GM21723 (cell line): Measurements from ENCODE around the gene CHMP1B.

ENCODE experiments used
- ATAC-seq: cut with Tn5 transposase; IDR thresholded peaks from one replicate; pipeline ENCODE4 v1.9.1; 2021; ENCODE audit warnings: mild to moderate bottlenecking, moderate library complexity; ENCODE audit not compliant: unreplicated experiment

CHMP1B gene

GRCh38 chr18:11851146-11851805, at the start of gene CHMP1B:
Gene CHMP1B, plus strand, starts transcription at chr18:11851413. Its CDS starts 99 bp downstream, at chr18:11851512.
- ATAC-seq: peak; percentile 91

- ATAC-seq: no peak
Measured at GRCh38 chr18:11801573-11801972, 49.6 kb upstream of the CHMP1B start.

DNA sequence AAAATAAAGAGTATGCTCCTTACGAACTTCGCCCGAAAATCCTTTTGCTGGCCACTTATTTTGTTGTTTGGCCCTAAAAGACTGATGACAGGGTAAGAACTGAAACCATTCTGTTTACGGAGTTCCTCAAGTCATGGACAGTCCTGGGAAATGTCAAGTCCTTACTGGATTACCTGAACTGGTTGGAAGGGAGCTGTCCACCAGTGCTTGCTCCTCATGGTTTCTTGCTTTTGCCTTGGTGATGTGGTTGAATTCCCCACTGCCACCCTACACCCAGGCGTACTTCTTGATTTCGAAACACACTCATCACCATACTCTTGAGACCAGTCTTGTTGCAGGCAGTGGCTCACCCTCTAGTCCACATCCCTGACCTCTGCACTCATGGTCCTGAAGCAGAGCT, 49.1 kb upstream of the CHMP1B start:
- no peak for ATAC-seq

GRCh38 chr18:11802586-11802985, 48.6 kb upstream of the CHMP1B start:
- no peak for ATAC-seq

DNA sequence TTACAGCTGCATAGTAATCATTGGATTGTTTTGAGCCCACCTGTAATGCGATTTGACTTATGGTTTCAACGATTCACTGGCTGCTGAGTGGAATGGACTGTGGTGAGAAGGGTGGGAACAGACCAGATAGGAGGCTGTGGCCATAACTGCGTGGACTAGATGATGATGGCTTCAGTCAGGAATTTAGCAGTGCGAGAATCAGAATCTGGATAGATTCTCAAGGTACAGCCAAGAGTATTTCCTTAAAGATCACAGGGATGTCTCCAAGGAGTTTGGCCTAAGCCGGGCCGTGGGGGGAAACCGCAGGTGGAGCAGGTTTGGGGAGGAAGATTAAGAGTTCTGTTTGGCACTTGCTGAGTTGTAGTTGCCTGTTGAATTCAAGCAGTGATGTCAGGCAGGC, 44.0 kb upstream of the CHMP1B start:
- ATAC-seq: no peak

- no peak for ATAC-seq
Measured at GRCh38 chr18:11808001-11808855, 43.0 kb upstream of the CHMP1B start.

DNA sequence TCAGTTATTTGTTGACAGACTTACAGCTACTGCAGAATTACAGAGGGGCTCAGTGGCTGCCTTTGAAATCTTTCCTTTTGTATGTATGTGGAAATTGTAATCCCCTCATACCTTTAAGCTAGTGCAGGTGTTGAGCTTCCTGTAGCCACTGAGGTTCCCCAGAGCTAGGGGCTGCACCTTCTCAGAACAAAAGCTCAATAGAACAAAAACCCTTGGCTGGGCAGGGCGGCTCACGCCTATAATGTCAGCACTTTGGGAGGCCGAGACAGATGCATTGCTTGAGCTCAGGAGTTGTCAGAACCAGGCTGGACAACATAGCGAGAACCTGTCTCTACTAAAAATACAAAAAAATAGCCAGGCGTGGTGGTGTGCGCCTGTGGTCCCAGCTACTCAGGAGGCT, 41.3 kb upstream of the CHMP1B start:
- ATAC-seq: no peak

DNA sequence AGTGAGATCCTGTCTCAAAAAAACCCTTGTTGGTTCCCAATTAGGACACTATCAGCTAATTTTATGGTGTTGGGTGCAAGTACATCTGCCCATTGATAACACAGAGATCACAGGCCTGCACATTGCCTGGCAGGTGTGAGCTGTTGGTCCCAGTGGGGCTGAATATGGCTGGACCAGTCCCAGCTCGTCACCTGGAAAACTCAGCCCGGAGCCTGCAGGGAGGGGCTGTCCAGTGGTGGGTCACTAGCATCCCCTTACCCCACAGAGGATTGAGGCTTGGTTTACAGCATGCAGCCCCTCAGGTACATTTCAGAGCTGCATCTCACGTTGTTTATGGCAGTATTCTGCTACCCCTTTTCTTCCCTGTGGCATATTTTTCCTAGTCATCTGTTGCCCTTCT, 40.8 kb upstream of the CHMP1B start:
- ATAC-seq: no peak

DNA sequence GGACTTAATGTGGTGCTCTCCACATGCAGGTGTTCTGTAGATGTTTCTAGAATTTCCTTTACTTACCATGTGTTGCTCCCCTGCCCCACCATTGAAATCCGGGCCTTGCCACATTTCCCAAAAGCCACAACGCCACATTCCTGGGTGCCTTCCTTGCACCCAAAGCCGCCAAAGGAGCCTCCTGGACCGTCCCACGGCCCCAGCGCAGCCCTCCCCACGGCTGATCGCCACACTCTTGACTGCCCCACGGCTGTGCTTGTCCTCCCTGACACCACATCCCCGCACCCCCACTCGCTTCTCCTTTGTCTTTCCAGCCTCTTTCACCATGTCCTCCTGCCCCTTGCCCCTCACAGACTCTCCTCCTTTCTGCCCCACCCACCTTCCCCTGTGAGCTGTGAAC, 40.2 kb upstream of the CHMP1B start:
- no peak for ATAC-seq

GRCh38 chr18:11817229-11817628, 34.0 kb upstream of the CHMP1B start:
- ATAC-seq: no peak

- ATAC-seq: no peak
Measured at GRCh38 chr18:11818486-11819203, 32.6 kb upstream of the CHMP1B start.

- ATAC-seq: no peak
Measured at GRCh38 chr18:11819938-11820337, 31.3 kb upstream of the CHMP1B start.

DNA sequence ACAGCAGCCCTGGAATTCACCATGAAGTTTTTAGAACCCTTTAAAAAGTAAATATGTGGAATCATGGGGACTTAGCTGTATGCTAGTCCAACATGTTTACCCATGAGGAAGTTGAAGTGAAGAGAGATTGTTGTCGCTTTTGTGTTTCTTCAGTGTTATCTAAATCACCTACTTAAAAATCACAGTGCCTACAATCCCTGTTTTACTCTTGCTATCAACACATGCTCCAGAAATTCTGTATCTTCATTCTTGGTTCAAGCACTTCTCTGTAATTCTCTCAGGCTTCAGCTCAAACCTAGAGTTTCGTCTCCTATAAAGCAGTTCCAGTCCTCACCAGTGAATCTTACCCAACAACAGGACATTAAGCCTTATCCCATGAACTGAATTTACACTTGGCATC, 30.5 kb upstream of the CHMP1B start:
- no peak for ATAC-seq

DNA sequence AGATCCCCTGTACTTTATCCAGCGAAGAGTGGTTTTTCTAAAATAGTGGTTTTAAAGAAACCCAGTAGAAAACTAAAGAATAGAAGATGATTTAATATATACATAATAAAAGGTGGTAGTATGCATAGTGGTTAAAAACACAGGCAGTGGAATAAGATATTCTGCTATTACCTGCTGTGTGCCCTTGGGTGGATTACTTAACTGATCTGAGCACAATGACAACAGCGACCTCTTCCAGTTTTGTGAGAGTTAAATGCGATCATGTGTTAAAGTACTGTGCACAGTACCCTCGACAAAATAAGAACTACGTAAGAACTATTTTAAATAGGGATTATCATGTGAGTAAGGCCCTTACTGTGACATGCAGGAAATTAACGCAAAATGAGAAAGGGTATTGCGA, 30.0 kb upstream of the CHMP1B start:
- no peak for ATAC-seq

- ATAC-seq: no peak
Measured at GRCh38 chr18:11821643-11822237, 29.5 kb upstream of the CHMP1B start.

DNA sequence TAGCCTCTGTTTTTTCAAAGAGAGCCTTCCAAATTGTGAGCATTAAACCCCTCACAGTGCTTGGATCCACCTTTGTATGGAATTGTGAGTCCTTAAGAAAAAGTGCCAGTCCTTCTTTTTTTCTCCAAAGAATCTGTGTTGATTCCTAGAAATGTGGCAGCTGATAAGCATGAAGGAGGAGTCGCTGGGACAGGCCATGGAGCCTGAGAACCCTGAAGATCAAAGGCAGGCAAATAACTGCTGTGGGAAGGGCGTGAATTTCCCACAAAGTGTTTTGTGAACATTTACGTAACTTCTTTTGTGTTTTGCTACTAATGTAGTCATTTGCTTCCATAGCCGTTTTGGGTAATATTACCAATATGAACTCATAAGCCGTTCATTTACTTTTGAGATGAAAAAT, 27.7 kb upstream of the CHMP1B start:
- ATAC-seq: no peak

DNA sequence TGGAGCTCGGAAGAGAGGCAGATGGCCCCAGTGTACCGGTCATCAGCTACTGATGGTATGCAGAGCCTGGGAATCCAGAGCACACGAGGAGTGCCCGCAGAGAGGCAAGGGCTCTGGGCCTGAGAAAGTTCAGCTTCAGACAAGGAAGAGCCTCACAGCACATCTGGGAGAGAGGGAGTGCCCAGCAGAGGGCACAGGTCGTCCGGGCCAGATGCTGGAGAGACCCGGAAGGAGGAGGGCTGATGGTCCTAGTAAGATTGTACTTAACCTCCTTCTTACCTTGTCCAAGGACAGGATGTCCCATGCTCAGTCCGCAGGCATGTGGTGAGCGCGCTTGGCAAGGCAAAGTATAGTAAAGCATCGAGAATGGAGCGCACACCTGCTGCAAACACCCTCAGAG, 24.4 kb upstream of the CHMP1B start:
- ATAC-seq: no peak

- ATAC-seq: no peak
Measured at GRCh38 chr18:11828786-11829432, 22.3 kb upstream of the CHMP1B start.

DNA sequence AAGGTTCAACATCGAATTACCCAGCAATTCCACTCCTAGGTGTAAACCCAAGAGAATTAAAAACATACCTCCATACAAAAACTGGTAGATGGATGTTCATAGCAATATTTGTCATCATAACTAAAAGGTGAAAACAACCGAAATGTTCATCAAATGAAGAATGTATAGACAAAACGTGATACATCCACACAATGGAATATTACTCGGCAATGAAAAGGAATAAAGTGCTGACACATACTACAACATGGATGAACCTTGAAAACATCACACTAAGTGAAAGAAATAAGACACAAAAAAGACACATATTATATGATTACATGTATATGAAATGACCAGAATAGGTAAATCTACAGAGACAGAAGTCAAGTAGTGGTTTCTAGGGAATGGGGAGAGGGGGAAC, 20.6 kb upstream of the CHMP1B start:
- ATAC-seq: no peak

DNA sequence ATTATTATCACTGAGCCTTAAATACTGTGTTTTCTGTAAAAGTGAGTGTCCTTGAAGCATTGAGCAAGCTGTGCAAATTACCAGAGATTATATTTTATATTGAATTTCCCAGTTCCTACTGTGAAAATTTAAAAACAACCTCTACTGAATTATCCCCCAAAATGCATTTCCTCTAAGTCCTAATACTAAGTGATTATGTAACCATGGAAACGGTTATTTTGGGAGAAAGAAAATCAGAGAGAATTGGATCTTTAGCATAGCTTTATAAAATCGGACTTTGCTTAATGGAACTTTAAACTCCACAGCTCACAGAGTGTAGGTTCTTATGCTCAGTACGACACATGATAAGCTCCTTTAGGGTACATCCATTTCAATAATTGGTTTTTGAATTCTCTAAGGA, 19.3 kb upstream of the CHMP1B start:
- ATAC-seq: no peak

DNA sequence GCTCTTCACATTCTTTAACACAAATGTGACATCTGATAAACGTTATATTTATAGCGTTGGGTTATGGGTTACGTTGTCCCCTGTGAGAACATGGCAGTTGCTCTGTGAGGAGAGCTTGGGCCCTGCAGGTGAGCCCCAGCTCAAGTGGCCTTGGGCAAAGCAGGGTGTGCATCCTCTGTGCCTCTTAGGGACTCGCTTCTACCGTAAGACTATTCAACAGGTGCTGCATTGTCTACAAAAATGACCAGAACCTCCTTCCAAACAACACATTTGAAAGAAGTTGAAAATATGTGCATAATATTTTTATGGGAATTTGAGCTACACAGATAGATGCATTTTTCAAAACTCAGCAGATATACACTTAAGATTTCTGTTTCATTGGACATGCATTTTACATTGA, 16.4 kb upstream of the CHMP1B start:
- ATAC-seq: no peak
